ENCODE results near the gene CDKAL1. TPM values are rescaled to one million over a fixed set of nuclear protein-coding genes. Genes with fewer than 3 reads are reported as not detected.

CDKAL1 gene
- total and polyA plus RNA-seq, 9 of the 15 experiments (the other 6 are each of a cell fraction or from before 2014, with no cell fraction given): 11.2 to 36.3 (median 20.1) TPM

DNA sequence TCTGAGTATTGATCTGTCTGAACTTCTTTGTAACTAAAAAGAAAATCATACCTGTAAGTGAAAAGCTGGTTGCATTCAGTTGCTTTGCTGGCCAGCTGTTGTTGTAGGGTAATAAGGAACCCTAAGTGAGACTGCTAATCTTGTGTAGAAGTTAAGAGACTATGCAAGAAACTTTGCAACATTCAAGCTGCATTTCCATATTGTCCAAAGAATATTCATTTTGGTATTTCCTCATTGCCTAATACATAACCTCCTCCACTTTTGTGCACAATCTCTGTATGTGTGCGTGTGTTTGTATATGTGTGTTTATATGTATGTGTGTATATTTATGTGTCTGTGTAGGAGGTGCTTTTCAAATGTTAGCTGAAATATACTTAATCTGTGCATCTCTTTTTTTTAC lies 414.9 kb downstream of the CDKAL1 start (continued):
- TF ChIP-seq TSHZ1 (CRISPR knock-in tag; IDR thresholded peaks at IDR 0.05): no peak
- no peak for TF ChIP-seq THRAP3 (IDR thresholded peaks at IDR 0.05; ENCODE audit: borderline replicate concordance)
- no peak for TF ChIP-seq ZNF398 (CRISPR knock-in tag; IDR thresholded peaks at IDR 0.05)
- TF ChIP-seq STAG1 (CRISPR knock-in tag; IDR thresholded peaks at IDR 0.05; ENCODE audit: borderline replicate concordance): no peak

All from K562 (cell line).